IMR-90 (cell line): ENCODE results near the gene ATF5. TPM values are rescaled to one million over a fixed set of nuclear protein-coding genes. Genes with fewer than 3 reads are reported as not detected.

ENCODE experiments used
- ATAC-seq: fragments of 200-7000 bp; cut with Tn5 transposase; 2 replicates; pipeline ENCODE4 v1.9.1; 2020; ENCODE audit warnings: low read depth, mild to moderate bottlenecking, moderate library complexity
- BruUV-seq: library from RNA; stranded (reverse); fragments of 400-500 nt; replicated peaks from 2 replicates; lab custom pipeline; 2021; lab: Mats Ljungman, UMichigan
- CTCF ChIA-PET: fragments of 300-600 bp; formaldehyde crosslinking; extraction: SDS; loops from one replicate; lab custom pipeline; 2021; ENCODE audit warnings: antibody characterized with exemption; lab: Yijun Ruan, JAX
- POLR2A ChIA-PET: fragments of 300-600 bp; sonication (Branson Sonifier 250); formaldehyde crosslinking; loops from one replicate; lab custom pipeline; 2022; ENCODE audit warnings: antibody characterized with exemption; ENCODE audit not compliant: unreplicated experiment; lab: Charles Lee
- DNase-seq: peaks from one replicate; pipeline ENCODE4 v3.0.0; 2013
- H2AFZ ChIP-seq: replicated peaks from 2 replicates; pipeline ENCODE3; 2013; ENCODE audit warnings: low read length, mild to moderate bottlenecking; ENCODE audit not compliant: poor library complexity
- H2AK5ac ChIP-seq: 2 replicates; pipeline ENCODE4 v1.6.1; 2013; ENCODE audit warnings: low read depth, low read length, inconsistent platforms
- H2AK9ac ChIP-seq: replicated peaks from 2 replicates; pipeline ENCODE3; 2013; ENCODE audit warnings: mild to moderate bottlenecking, low read depth, low read length, moderate library complexity; ENCODE audit not compliant: poor library complexity
- H2BK120ac ChIP-seq: 2 replicates; pipeline ENCODE4 v1.6.1; 2013; ENCODE audit warnings: low read depth, low read length, inconsistent platforms
- H2BK15ac ChIP-seq: 3 replicates; pipeline ENCODE4 v1.6.1; 2013; ENCODE audit warnings: low read depth, low read length, inconsistent platforms
- H2BK20ac ChIP-seq: 2 replicates; pipeline ENCODE4 v1.6.1; 2013; ENCODE audit warnings: low read depth, mild to moderate bottlenecking, inconsistent platforms, low read length, moderate library complexity
- H2BK5ac ChIP-seq: 2 replicates; pipeline ENCODE4 v1.6.1; 2013; ENCODE audit warnings: mild to moderate bottlenecking, low read depth, low read length, inconsistent platforms; ENCODE audit not compliant: poor library complexity, severe bottlenecking
- H3K14ac ChIP-seq: replicated peaks from 2 replicates; pipeline ENCODE4 v1.6.1; 2013; ENCODE audit warnings: low read depth, low read length, inconsistent platforms
- H3K18ac ChIP-seq: 2 replicates; pipeline ENCODE4 v1.6.1; 2013; ENCODE audit warnings: low read depth, low read length, control low read depth
- H3K23ac ChIP-seq: 2 replicates; pipeline ENCODE4 v1.6.1; 2013; ENCODE audit warnings: low read depth, low read length, inconsistent platforms
- H3K27ac ChIP-seq: 2 replicates; pipeline ENCODE4 v1.5.1; 2013; ENCODE audit warnings: mild to moderate bottlenecking, control low read depth, low read length; ENCODE audit not compliant: insufficient read depth
- H3K27me3 ChIP-seq: 2 replicates; pipeline ENCODE4 v1.6.1; 2013; ENCODE audit warnings: low read length; ENCODE audit not compliant: control insufficient read depth, insufficient read depth
- H3K36me3 ChIP-seq: 2 replicates; pipeline ENCODE4 v1.6.1; 2013; ENCODE audit warnings: low read length, mixed read lengths; ENCODE audit not compliant: control insufficient read depth, insufficient read depth
- H3K4ac ChIP-seq: 2 replicates; pipeline ENCODE4 v1.6.1; 2013; ENCODE audit warnings: low read depth, low read length, inconsistent platforms
- H3K4me1 ChIP-seq: 2 replicates; pipeline ENCODE4 v1.6.1; 2013; ENCODE audit warnings: low read length, mixed read lengths; ENCODE audit not compliant: control insufficient read depth, insufficient read depth
- H3K4me2 ChIP-seq: 2 replicates; pipeline ENCODE4 v1.6.1; 2013; ENCODE audit warnings: low read depth, mild to moderate bottlenecking, control low read depth, low read length, moderate library complexity
- H3K4me3 ChIP-seq: 2 replicates; pipeline ENCODE4 v1.5.1; 2013; ENCODE audit warnings: low read depth, mild to moderate bottlenecking, control low read depth, low read length, moderate library complexity; ENCODE audit not compliant: insufficient read depth
- H3K56ac ChIP-seq: 2 replicates; pipeline ENCODE4 v1.6.1; 2013; ENCODE audit warnings: low read length, inconsistent platforms; ENCODE audit not compliant: insufficient read depth; ENCODE audit errors: extremely low read depth
- H3K79me1 ChIP-seq, 2 experiments: 2 replicates each; pipeline ENCODE4 v1.6.1; 2013; ENCODE audit warnings: low read length in 2 of 2, inconsistent platforms in 1 of 2, low read depth in 1 of 2
- H3K9ac ChIP-seq: 2 replicates; pipeline ENCODE4 v1.6.1; 2013; ENCODE audit warnings: low read depth, low read length, control low read depth
- H3K9me1 ChIP-seq: 2 replicates; pipeline ENCODE4 v1.6.1; 2013; ENCODE audit warnings: low read length, inconsistent platforms; ENCODE audit not compliant: insufficient read depth
- H3K9me3 ChIP-seq: 2 replicates; pipeline ENCODE4 v1.6.1; 2013; ENCODE audit warnings: low read length; ENCODE audit not compliant: control insufficient read depth, insufficient read depth
- H4K20me1 ChIP-seq: 2 replicates; pipeline ENCODE4 v1.6.1; 2013; ENCODE audit warnings: low read length, inconsistent platforms; ENCODE audit not compliant: insufficient read depth
- H4K5ac ChIP-seq: 2 replicates; pipeline ENCODE4 v1.6.1; 2013; ENCODE audit warnings: mild to moderate bottlenecking, low read depth, low read length, control low read depth
- H4K8ac ChIP-seq, 2 experiments: 2 replicates each; pipeline ENCODE4 v1.6.1; 2013; ENCODE audit warnings: low read depth in 2 of 2, low read length in 2 of 2, control low read depth in 1 of 2, inconsistent platforms in 1 of 2
- H4K91ac ChIP-seq: 2 replicates; pipeline ENCODE4 v1.6.1; 2013; ENCODE audit warnings: low read depth, low read length, inconsistent platforms; ENCODE audit not compliant: insufficient read depth
- BHLHE40 ChIP-seq: fragments of 150-350 bp; IDR thresholded peaks from 2 replicates; pipeline ENCODE4 v1.6.1; 2016; ENCODE audit warnings: mild to moderate bottlenecking, low read depth, low read length
- CEBPB ChIP-seq: IDR thresholded peaks from 2 replicates; pipeline ENCODE4 v1.6.1; 2012; ENCODE audit warnings: low read depth, low read length, improper control_type of control experiment
- MAFK ChIP-seq: IDR thresholded peaks from 2 replicates; pipeline ENCODE4 v1.6.1; 2012; ENCODE audit warnings: low read depth, low read length, improper control_type of control experiment
- MXI1 ChIP-seq: IDR thresholded peaks from 2 replicates; pipeline ENCODE4 v1.6.1; 2012; ENCODE audit warnings: low read depth, mild to moderate bottlenecking, low read length, moderate library complexity, borderline replicate concordance
- NFE2L2 ChIP-seq: fragments of 150-350 bp; IDR thresholded peaks from 2 replicates; pipeline ENCODE4 v1.6.1; 2016; ENCODE audit warnings: low read depth, mild to moderate bottlenecking, low read length
- POLR2A ChIP-seq: IDR thresholded peaks from 2 replicates; pipeline ENCODE4 v1.6.1; 2012; ENCODE audit warnings: mild to moderate bottlenecking, low read depth, low read length
- RCOR1 ChIP-seq: IDR thresholded peaks from 2 replicates; pipeline ENCODE4 v1.6.1; 2012; ENCODE audit warnings: mild to moderate bottlenecking, low read length, improper control_type of control experiment; ENCODE audit not compliant: insufficient replicate concordance
- RFX5 ChIP-seq: IDR thresholded peaks from 2 replicates; pipeline ENCODE4 v1.8.0; 2012; ENCODE audit warnings: low read depth, mild to moderate bottlenecking, low read length, moderate library complexity
- SMC3 ChIP-seq: fragments of 150-350 bp; IDR thresholded peaks from 2 replicates; pipeline ENCODE4 v1.6.1; 2016; ENCODE audit warnings: low read depth, mild to moderate bottlenecking, antibody characterized with exemption, low read length, moderate library complexity
- WGBS, 2 experiments: methylation state at CpG; one replicate each; pipeline versions ENCODE4 v1.1.5 to v1.1.7; 2013; ENCODE audit warnings: missing lambda C conversion rate in 2 of 2; ENCODE audit not compliant: insufficient read length in 1 of 2; ENCODE audit errors: extremely low coverage in 2 of 2; 5-methylcytosine and 5-hydroxymethylcytosine counted together
- dilution Hi-C: fragments of 300-500 bp; cut with HindIII; formaldehyde crosslinking; loops from one replicate; pipeline ENCODE4 v1.14.3; 2018; ENCODE audit warnings: low sequenced_read_pairs; ENCODE audit not compliant: unreplicated experiment
- in situ Hi-C: fragments of 300-500 bp; cut with MboI; formaldehyde crosslinking; loops from 3 replicates; pipeline ENCODE4 v1.14.3; 2019; ENCODE audit warnings: low sequenced_read_pairs, inconsistent platforms, mixed read lengths
- intact Hi-C: fragments of 100-400 bp; cut with micrococcal nuclease; formaldehyde crosslinking; loops from 2 replicates; pipeline ENCODE4 v1.10.0; 2022
- polyA plus RNA-seq, 3 experiments: library from polyadenylated mRNA; depleted of rRNA; stranded (reverse); fragments of >200 nt; gene quantifications; 2 replicates each; pipeline ENCODE4 v1.2.3, GENCODE V29; 2012; ENCODE audit warnings: low replicate concordance in 1 of 3
- total RNA-seq: library from RNA; depleted of rRNA; stranded (reverse); fragments of >200 nt; gene quantifications from 2 replicates; pipeline ENCODE4 v1.2.3, GENCODE V29; 2012
- TF ChIP-seq, protein P1 (sequence below): conservative IDR thresholded peaks from 2 replicates; pipeline ENCODE4 v1.5.1; 2012; ENCODE audit warnings: mild to moderate bottlenecking, low read depth, low read length, improper control_type of control experiment
- TF ChIP-seq, protein P2 (sequence below): fragments of 150-350 bp; IDR thresholded peaks from 2 replicates; pipeline ENCODE4 v1.6.1; 2017; ENCODE audit warnings: mild to moderate bottlenecking, antibody characterized with exemption, low read length, low read depth

The ATF5 gene
- total and polyA plus RNA-seq, 2 of the 4 experiments (the other 2 are of a cell fraction), result 2.7 to 15.7 TPM

DNA sequence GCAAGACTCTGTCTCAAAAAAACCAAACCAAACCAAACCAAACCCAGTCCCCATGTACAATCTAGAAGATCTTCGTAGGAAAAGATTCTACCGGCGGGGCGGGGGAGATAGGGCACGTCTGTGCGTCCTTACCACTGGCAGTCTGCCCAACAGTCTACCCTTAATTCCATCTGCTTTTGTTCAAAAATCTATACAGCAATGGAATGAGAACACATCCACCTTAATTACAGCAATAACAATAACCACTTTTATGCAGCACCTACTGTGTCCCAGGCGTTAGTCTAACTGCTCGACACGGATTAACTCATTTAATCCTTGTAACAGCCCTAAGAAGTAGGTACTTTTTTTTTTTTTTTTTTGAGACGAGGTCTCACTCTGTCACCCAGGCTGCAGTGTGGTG is 2.5 kb upstream of the ATF5 start:
- H2BK5ac ChIP-seq, result no peak overlapping the region
- in situ Hi-C loops, result no loop called here
- DNase-seq (no peak), ATAC-seq (no peak)
- CTCF ChIA-PET, result no interaction called here
- dilution Hi-C loops, result no loop called here
- H3K56ac ChIP-seq, result no peak overlapping the region
- POLR2A ChIA-PET, result interaction anchor here (0.6 kb wide), 1 partner anchor 57 kb away, joined by 3 read pairs; no protein-coding TSS in a partner anchor
- no peak overlapping the region for H3K4ac ChIP-seq
- peaks cover 17% of the 10 kb centered on the region for H3K4me1 ChIP-seq
- H2BK20ac ChIP-seq, result no peak overlapping the region
- H3K18ac ChIP-seq, result no peak overlapping the region
- WGBS, 2 experiments, result 76% methylated on average over 3 of the region's 10 CpGs; no CpG with 5 or more reads in 1 of the 2 experiments
- H2AFZ ChIP-seq, result no peak overlapping the region
- BruUV-seq, result no TSS peak
- H3K9ac ChIP-seq, result no peak overlapping the region
- H2BK120ac ChIP-seq, result no peak overlapping the region
- no peak overlapping the region for H3K27ac ChIP-seq
- H3K4me3 ChIP-seq, result no peak overlapping the region
- H3K23ac ChIP-seq, result no peak overlapping the region; the same call in 1 of the 2 replicates
- H2BK15ac ChIP-seq, result no peak overlapping the region
- no peaks in the 10 kb centered on the region for H3K27me3 ChIP-seq
- TF ChIP-seq RFX5 (no peak), CEBPB (no peak), RCOR1 (no peak), MXI1 (no peak), NFE2L2 (no peak), SMC3 (no peak), POLR2A (no peak), MAFK (no peak), BHLHE40 (no peak)
- TF ChIP-seq, protein P1, sequence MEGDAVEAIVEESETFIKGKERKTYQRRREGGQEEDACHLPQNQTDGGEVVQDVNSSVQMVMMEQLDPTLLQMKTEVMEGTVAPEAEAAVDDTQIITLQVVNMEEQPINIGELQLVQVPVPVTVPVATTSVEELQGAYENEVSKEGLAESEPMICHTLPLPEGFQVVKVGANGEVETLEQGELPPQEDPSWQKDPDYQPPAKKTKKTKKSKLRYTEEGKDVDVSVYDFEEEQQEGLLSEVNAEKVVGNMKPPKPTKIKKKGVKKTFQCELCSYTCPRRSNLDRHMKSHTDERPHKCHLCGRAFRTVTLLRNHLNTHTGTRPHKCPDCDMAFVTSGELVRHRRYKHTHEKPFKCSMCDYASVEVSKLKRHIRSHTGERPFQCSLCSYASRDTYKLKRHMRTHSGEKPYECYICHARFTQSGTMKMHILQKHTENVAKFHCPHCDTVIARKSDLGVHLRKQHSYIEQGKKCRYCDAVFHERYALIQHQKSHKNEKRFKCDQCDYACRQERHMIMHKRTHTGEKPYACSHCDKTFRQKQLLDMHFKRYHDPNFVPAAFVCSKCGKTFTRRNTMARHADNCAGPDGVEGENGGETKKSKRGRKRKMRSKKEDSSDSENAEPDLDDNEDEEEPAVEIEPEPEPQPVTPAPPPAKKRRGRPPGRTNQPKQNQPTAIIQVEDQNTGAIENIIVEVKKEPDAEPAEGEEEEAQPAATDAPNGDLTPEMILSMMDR, result no peak
- TF ChIP-seq, protein P2, sequence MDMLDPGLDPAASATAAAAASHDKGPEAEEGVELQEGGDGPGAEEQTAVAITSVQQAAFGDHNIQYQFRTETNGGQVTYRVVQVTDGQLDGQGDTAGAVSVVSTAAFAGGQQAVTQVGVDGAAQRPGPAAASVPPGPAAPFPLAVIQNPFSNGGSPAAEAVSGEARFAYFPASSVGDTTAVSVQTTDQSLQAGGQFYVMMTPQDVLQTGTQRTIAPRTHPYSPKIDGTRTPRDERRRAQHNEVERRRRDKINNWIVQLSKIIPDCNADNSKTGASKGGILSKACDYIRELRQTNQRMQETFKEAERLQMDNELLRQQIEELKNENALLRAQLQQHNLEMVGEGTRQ, result no peak
- H4K91ac ChIP-seq, result no peak overlapping the region
- H4K5ac ChIP-seq, result no peak overlapping the region
- H4K8ac ChIP-seq, result no peak overlapping the region
- peaks cover 24% of the 10 kb centered on the region for H3K36me3 ChIP-seq
- H3K9me3 ChIP-seq, result no peaks in the 10 kb centered on the region
- H4K20me1 ChIP-seq, result peaks cover 30% of the 10 kb centered on the region
- H3K79me1 ChIP-seq, result peaks cover 25 to 68% of the 10 kb centered on the region in 2 experiments
- no peak overlapping the region for H2AK9ac ChIP-seq
- intact Hi-C loops, result no loop called here
- no peak overlapping the region for H2AK5ac ChIP-seq
- no peak overlapping the region for H3K4me2 ChIP-seq
- no peak overlapping the region for H3K14ac ChIP-seq
- H3K9me1 ChIP-seq, result peaks cover 21% of the 10 kb centered on the region
